Measurements from ENCODE around the gene POLR1F.
"Not testable (repeated sequence)": the region's sequence is repeated elsewhere in the genome, so short reads cannot be mapped to it uniquely, and the experiment has no call there.

Gene POLR1F

DNA sequence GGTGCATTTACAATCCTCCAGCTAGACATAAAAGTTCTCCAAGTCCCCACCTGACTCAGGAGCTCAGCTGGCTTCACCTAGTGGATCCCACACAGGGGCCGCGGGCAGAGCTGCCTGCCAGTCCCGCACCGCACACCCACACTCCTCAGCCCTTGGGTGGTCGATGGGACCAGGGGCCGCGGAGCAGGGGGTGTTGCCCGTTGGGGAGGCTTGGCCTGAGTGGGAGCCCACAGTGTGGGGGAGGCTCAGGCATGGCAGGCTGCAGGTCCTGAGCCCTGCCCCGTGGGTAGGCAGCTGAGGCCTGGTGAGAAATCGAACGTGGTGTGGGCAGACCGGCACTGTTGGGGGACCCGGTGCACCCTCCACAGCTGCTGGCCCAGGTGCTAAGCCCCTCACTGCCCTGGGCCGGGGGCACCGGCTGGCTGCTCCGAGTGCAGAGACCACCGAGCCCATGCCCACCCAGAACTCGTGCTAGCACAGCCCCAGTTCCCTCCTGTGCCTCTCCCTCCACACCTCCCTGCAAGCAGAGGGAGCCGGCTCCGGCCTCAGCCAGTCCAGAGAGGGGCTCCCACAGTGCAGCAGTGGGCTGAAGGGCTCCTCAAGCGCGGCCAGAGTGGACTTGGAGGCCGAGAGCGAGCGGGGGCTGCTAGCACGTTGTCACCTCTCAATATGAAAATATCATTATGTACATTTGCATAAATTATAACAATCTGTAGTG is 16.6 kb downstream of the POLR1F start:
- Histone ChIP-seq H3K4me1 (no peaks in the 10 kb centered on the region), H3K27ac (no peak overlapping the region), H3K4me3 (no peak overlapping the region), H3K27me3 (no peaks in the 10 kb centered on the region), H3K9me3 (no peaks in the 10 kb centered on the region), H3K36me3 (peaks cover 0 to 13% (median 10%) of the 10 kb centered on the region in 3 donors)
- intact Hi-C loops (cut with DNase I; ENCODE audit: low total_unique reads) = no loop called here
- DNase-seq = no peak
- TF ChIP-seq, protein P1, sequence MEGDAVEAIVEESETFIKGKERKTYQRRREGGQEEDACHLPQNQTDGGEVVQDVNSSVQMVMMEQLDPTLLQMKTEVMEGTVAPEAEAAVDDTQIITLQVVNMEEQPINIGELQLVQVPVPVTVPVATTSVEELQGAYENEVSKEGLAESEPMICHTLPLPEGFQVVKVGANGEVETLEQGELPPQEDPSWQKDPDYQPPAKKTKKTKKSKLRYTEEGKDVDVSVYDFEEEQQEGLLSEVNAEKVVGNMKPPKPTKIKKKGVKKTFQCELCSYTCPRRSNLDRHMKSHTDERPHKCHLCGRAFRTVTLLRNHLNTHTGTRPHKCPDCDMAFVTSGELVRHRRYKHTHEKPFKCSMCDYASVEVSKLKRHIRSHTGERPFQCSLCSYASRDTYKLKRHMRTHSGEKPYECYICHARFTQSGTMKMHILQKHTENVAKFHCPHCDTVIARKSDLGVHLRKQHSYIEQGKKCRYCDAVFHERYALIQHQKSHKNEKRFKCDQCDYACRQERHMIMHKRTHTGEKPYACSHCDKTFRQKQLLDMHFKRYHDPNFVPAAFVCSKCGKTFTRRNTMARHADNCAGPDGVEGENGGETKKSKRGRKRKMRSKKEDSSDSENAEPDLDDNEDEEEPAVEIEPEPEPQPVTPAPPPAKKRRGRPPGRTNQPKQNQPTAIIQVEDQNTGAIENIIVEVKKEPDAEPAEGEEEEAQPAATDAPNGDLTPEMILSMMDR (IDR thresholded peaks at IDR 0.05) = no peak

DNA sequence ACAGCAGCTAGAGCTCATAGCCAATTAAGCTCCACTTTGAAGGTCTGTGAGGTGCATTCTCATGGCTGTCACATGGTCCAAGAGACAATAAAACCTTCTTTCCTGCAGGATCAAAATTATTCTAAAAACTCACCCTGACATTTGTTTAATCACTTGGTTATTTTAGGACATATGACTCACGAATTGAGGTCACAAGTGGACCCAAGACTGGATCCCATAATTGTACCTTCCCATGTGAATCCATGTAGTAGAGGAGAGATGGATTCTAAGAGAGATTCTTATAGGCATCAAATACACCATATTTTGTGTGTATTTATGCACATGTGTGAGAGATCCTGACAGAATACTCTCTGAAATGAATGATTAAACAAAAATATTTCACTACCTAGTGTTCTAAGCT is 18.1 kb downstream of the POLR1F start:
- Histone ChIP-seq H3K4me3 (no peak overlapping the region), H3K4me1 (no peaks in the 10 kb centered on the region), H3K9me3 (no peaks in the 10 kb centered on the region), H3K36me3 (peaks cover 0 to 3% (median under 1%) of the 10 kb centered on the region in 3 donors), H3K27ac (no peak overlapping the region), H3K27me3 (no peaks in the 10 kb centered on the region)
- no peak for DNase-seq
- TF ChIP-seq, protein P1 (IDR thresholded peaks at IDR 0.05) = no peak
- intact Hi-C loops (cut with DNase I; ENCODE audit: low total_unique reads) = no loop called here

DNA sequence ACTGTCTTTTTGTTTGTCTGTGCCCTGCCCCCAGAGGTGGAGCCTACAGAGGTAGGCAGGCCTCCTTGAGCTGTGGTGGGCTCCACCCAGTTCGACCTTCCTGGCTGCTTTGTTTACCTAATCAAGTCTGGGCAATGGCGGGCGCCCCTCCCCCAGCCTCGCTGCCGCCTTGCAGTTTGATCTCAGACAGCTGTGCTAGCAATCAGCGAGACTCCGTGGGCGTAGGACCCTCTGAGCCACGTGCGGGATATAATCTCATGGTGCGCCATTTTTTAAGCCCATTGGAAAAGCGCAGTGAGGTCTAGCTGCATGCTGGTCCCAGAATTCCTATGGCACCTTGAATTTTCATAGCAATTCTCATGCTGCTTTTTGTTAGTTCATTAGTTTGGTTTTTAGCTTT is 19.7 kb downstream of the POLR1F start:
- DNase-seq; H3K9me3 ChIP-seq; H3K4me3 ChIP-seq; H3K4me1 ChIP-seq; intact Hi-C loops (cut with DNase I; ENCODE audit: low total_unique reads); H3K36me3 ChIP-seq; H3K27ac ChIP-seq; H3K27me3 ChIP-seq: not testable (repeated sequence)

DNA sequence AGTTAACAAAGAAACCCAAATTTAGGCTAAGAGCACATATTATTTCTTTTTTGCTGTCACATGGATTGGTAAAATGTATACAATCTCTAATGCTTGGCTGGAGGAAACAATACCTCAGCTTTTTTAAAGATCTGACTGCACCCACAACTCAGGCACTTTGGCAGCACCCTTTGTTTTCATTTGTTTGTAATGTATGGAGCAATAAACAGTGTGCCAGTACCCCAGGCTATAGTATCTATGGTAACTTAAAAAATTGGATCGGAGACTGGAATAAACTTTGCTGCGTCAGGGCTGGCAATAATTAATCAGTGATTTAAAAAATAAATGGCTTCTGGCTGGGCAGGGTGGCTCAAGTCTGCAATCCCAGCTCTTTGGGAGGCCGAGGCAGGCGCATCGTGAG is 27.2 kb downstream of the POLR1F start:
- TF ChIP-seq, protein P1 (IDR thresholded peaks at IDR 0.05) = no peak
- intact Hi-C loops (cut with DNase I; ENCODE audit: low total_unique reads) = no loop called here
- Histone ChIP-seq H3K36me3 (no peaks in the 10 kb centered on the region), H3K27me3 (no peaks in the 10 kb centered on the region), H3K4me3 (no peak overlapping the region), H3K9me3 (no peaks in the 10 kb centered on the region), H3K4me1 (no peaks in the 10 kb centered on the region), H3K27ac (no peak overlapping the region)
- DNase-seq = no peak

DNA sequence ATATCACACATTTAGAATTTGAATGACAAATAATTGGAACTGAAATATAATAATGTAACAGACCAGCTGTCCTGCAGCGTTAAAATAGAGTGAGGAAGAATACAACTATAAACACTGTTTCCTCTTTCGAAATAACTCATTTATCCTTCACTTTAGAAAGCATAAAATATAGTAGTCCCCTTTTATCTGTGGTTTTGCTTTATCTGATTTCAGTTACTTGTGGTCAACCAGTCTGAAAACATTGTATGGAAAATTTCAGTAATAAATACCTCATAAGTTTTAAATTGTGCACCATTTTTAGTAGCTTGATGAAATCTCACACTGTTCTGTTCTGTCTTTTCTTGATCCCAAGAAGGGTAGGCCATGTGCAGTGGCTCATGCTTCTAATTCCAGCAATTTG is 31.7 kb downstream of the POLR1F start:
- Histone ChIP-seq H3K4me3 (no peak overlapping the region), H3K9me3 (no peaks in the 10 kb centered on the region), H3K27ac (no peak overlapping the region), H3K36me3 (no peaks in the 10 kb centered on the region), H3K27me3 (no peaks in the 10 kb centered on the region), H3K4me1 (no peaks in the 10 kb centered on the region)
- DNase-seq = no peak
- TF ChIP-seq, protein P1 (IDR thresholded peaks at IDR 0.05) = no peak
- intact Hi-C loops (cut with DNase I; ENCODE audit: low total_unique reads) = no loop called here

DNA sequence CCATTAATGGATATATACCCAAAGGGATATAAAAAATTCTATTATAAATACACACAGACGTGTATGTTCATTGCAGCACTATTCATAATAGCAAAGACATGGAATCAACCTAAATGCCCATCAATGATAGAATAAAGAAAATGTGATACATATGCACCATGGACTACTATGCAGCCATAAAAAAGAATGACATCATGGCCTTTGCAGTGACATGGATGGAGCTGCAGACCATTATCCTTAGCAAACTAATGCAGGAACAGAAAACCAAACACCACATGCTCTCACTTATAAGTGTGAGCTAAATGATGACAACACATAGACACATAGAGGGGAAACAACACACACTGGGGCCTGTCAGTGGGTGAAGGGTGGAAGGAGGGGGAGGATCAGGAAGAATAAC is 33.0 kb downstream of the POLR1F start:
- no peaks in the 10 kb centered on the region for H3K9me3 ChIP-seq
- intact Hi-C loops (cut with DNase I; ENCODE audit: low total_unique reads) = no loop called here
- no peak overlapping the region for H3K4me3 ChIP-seq
- H3K36me3 ChIP-seq = no peaks in the 10 kb centered on the region
- no peak for DNase-seq
- H3K4me1 ChIP-seq = no peaks in the 10 kb centered on the region
- H3K27me3 ChIP-seq = no peaks in the 10 kb centered on the region
- TF ChIP-seq, protein P1 (IDR thresholded peaks at IDR 0.05) = no peak
- H3K27ac ChIP-seq = no peak overlapping the region
